GM12892 (cell line): ENCODE measurements around the gene GPC4.

Experiments
- POLR2A ChIP-seq: IDR thresholded peaks from 2 replicates; pipeline ENCODE4 v1.6.1; 2011; ENCODE audit warnings: low read depth, low read length, control low read depth
- POLR2AphosphoS5 ChIP-seq: IDR thresholded peaks from 2 replicates; pipeline ENCODE4 v1.6.1; 2011; ENCODE audit warnings: low read depth, low read length, control low read depth

- no peak for TF ChIP-seq POLR2A
- TF ChIP-seq POLR2AphosphoS5 = no peak
Observed at GRCh38 chrX:133294126-133294525, 121.2 kb downstream of the GPC4 start.
